ENCODE data around the gene ADAM21.
"Not testable (repeated sequence)": the region's sequence is repeated elsewhere in the genome, so short reads cannot be mapped to it uniquely, and the experiment has no call there.

- TF ChIP-seq, protein P1, sequence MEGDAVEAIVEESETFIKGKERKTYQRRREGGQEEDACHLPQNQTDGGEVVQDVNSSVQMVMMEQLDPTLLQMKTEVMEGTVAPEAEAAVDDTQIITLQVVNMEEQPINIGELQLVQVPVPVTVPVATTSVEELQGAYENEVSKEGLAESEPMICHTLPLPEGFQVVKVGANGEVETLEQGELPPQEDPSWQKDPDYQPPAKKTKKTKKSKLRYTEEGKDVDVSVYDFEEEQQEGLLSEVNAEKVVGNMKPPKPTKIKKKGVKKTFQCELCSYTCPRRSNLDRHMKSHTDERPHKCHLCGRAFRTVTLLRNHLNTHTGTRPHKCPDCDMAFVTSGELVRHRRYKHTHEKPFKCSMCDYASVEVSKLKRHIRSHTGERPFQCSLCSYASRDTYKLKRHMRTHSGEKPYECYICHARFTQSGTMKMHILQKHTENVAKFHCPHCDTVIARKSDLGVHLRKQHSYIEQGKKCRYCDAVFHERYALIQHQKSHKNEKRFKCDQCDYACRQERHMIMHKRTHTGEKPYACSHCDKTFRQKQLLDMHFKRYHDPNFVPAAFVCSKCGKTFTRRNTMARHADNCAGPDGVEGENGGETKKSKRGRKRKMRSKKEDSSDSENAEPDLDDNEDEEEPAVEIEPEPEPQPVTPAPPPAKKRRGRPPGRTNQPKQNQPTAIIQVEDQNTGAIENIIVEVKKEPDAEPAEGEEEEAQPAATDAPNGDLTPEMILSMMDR (IDR thresholded peaks at IDR 0.05), result not testable (repeated sequence)
- TF ChIP-seq EZH2 (IDR thresholded peaks at IDR 0.05; ENCODE audit: borderline replicate concordance, insufficient read depth, low read depth, low read length, poor library complexity, severe bottlenecking), result not testable (repeated sequence)
Observed at GRCh38 chr14:70470863-70471563, 19.0 kb downstream of the ADAM21 start.
